A204.1 (cell line): ENCODE measurements around the gene INPP5A.

Experiments used
- FAIRE-seq: peaks from 2 replicates; lab custom pipeline; 2012; peaks lifted over from hg19 to GRCh38; lab: Jason Lieb, UNC

INPP5A gene

DNA sequence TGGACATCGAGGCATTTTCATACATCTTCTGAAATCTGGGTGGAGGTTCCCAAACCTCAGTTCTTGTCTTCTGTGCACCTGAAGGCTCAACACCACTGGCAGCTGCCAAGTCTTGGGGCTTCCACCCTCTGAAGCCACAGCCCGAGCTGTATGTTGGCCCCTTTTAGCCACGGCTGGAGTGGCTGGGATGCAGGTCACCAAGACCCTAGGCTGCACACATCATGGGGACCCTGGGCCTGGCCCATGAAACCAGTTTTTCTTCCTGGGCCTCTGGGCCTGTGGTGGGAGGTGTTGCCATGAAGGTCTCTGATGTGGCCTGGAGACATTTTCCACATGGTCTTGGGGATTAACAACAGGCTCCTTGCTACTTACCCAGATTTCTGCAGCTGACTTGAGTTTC is 62.1 kb downstream of the INPP5A start:
- no peak for FAIRE-seq

DNA sequence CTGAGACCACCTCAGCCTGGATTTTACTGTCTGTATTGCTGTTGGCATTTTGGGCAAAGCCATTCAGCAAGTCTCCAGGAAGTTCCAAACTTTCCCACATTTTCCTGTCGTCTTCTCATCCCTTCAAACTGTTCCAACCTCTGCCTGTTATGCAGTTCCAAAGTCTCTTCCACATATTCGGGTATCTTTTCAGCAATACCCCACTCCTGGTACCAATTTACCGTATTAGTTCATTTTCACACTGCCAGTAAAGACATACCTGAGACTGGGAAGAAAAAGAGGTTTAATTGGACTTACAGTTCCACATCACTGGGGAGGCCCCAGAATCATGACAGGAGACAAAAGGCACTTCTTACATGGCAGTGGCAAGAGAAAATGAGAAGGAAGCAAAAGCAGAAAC is 62.8 kb downstream of the INPP5A start:
- no peak for FAIRE-seq

DNA sequence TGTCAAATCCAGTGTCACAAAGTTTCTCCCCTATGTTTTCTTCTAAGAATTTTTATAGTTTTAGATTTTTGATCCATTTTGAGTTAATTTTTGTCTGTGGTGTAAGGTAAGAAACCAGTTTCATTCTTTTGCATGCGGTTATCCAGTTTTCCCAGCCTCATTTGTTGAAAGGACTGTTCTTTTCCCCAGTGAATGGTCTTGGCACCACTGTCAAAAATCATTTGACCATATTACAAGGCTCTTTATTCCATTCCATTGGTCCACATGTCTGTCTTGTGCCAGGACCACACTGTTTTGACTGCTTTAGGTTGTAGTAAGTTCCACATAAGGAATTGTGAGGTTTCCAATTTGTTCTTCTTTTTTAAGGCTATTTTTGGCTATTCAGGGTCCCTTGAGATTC is 64.0 kb downstream of the INPP5A start:
- FAIRE-seq, result no peak

DNA sequence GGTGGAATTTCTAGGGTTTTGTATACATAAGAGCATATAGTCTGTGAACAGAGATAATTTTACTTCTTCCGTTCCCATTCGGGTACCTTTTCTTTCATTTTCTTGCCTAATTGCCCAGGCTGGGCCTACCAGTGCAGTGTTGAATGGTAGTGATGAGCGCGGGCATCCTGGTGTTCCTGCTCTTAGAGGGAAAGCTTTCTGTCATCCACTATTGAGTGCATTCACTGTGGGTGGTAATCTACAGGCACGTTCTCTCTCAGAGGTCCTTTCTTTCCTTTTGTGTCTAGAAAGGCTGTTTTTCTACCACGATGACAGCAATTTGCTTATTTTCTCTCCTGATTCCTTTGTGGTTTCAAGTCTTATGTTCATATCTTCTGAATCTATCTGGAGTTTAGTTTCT is 65.0 kb downstream of the INPP5A start:
- FAIRE-seq, result no peak

DNA sequence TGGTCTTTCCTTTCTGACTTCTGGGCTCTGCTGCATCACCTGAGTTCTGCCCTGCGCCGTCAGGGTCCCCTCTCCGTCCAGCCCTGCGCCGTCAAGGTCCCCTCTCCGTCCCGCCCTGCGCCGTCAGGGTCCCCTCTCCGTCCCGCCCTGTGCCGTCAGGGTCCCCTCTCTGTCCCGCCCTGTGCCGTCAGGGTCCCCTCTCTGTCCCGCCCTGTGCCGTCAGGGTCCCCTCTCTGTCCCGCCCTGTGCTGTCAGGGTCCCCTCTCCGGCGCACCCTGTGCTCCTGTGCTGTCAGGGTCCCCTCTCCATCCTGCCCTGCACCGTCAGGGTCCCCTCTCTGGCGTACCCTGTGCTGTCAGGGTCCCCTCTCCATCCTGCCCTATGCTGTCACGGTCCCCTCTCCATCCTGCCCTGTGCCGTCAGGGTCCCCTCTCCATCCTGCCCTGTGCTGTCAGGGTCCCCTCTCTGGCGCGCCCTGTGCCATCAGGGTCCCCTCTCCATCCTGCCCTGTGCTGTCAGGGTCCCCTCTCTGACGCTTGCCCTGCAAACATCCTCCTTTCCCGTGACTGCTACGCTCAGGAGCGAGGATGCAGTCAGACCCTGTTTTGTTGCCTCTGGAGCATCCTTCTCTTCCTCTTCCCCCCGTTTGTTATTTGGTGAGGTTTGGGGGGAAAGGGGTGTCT is 66.4 kb downstream of the INPP5A start:
- FAIRE-seq, result no peak

DNA sequence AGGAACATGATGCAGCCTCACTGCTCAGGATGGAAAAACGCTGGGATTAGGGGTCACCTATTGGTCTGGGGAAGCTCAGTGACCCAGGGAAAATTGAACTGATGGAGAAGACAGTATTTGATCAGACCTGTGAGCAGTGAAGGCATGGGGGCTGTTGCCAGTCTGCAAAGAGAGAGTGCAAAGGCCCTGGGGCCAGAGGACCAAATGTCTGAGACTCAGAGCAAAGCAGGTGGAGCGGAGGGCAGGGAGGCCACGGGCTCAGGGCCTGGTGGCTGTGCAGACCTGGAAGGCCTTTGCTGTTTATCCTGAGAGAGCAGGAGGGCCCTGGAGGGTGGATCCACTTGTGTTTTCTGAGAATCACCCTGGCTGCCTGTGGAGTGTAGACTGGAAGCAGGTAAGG is 67.1 kb downstream of the INPP5A start:
- no peak for FAIRE-seq

DNA sequence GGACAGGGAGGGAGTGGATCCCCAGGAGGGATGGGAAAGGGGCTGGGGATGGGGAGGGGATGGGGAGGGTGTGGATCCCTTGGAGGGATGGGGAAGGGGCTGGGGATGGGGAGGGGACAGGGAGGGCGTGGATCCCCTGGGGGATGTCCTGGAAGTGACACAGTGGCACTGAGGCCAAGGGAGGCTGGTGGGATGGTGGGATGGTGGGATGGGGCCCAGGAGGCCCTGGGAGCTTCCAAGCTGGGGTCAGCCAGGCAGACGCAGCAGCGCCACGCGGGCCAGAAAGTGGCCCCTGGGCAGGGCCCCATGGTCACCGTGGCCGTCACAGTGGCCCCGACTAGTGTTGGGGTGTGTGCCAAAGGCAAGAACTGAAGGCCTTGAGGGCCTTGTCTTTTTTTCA is 67.8 kb downstream of the INPP5A start:
- FAIRE-seq, result no peak

DNA sequence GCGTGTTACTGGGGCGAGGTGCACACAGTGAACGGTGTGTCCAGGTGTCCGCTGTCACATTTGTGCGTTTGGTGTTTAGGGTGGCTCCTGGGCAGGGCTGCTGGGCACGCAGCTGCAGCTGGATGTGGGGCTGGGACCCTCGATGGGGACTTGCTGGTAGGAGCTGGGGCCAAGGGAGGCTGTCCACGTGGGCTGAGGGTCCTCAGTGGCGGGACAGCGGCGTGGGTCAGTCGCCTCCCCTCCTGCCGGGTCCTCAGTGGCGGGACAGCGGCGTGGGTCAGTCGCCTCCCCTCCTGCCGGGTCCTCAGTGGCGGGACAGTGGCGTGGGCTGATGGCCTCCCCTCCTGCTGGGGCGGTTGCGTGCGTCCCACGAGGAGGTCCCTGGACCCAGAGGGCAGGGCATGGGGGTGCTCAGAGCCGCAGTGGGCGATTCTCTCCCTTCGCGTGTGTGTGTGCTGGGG is 68.5 kb downstream of the INPP5A start:
- no peak for FAIRE-seq

DNA sequence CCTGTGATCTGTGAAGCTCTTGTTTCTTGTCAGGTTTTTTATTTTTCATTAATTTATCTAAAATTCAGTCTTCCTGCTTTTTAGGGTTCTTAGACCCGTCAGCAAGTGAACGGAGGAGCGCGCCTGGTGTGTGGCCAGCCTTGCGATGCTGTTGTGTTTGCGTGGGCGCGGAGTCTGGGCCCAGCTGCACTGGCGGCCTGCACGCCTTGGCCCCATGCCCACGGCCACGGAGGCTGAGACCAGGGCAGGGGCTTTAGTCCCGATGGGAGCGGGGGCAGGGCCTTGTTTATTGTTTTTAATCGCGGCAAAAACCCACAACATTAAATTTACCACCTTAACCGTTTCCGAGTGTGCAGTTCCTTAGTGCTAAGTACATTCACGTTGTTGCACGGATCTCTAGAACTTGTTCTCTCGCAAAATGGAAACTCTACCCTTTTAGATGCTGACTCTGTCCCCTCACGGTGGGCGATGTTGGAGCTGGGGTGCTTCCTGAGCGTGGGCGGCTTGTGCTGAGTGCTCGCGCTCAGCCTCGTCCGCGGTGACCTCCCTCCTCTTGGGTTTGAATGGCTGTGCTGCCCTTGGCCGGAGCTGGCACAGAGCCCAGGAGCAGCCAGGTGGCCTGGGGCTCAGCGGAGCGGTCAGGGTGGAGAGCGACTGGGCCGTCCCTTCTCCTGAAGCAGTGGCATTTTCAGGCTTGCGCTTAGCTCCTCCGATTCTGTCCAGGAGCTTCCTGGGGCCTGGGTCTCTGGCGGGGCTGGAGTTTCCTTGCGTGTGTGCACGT is 69.1 kb downstream of the INPP5A start:
- no peak for FAIRE-seq

DNA sequence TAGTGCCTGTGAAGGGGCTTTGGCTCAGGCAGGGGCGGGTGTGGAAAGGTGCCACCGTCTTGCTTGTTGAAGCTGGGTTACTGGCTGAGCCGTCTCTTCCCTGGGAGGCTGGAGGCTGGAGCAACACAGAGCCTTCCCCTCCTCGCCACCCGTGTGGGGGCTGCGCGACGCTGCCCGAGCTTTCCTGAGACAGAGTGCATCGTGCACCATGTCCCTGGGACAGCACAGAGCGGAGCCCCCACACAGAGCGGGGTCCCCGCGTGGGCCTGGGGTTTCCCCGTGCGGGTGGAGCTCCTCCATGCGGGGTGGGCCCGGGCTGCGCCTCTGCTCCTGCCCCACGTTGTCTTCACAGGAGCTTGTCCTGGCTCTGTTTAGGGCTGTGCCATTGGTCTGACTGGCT is 69.9 kb downstream of the INPP5A start:
- no peak for FAIRE-seq

DNA sequence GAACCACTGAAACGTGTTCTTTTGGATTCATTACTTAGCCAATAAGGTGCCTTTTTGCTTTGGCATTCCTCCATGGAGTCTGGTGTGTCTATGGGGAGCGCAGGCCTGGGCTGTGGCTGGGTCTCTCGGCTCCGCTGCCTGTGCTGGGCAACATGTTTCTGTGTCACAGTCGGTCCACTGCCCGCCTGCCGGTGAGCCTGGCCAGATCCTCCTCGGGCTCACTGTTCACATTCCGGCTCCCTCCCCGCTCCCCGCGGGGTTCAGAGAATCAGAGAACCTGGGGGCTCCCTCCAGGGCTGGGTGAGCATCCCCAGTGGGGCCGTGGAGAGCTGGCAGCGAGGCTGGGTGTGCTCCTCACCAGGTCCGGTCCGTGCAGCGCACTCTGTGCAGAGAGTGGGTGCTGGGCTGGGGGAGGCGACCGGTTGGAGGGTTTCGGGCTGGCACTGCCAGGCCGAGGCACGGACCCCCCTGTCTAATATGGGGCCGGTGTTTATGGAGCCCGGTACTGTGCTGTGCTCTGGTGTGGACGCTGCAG is 70.4 kb downstream of the INPP5A start:
- FAIRE-seq, result no peak

DNA sequence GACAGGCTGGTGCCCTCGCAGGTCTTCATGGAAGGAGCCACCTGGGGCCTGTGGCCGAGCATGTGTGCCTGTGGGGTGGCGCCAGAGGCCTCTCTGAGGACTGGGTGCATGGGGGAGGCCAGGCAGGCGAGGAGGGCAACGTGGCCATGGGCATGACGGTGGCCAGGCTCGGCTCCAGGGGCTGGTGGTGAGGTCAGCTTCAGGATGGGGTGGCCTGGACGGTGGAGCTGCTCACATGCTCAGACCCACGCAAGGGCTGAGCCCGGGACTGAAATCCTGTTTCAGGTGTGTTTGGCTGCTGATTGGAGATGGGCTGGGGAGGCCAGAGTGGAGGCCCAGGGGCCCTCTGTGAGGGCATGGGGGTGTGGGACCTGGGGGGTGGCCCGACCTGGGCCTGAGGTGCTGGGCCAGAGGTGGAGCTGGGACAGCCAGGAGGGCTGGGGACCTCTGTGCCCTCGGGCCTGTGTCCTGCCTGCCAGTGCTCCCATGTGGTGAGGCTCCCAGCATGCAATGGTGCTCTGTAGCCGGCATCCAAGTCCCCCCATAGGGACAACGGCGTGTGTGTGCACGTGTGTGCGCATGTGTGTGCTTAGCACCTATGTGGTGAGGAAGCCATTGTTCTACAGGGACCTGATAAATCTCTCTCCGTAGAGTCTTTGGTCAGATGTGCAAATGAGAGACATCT is 71.1 kb downstream of the INPP5A start:
- no peak for FAIRE-seq

DNA sequence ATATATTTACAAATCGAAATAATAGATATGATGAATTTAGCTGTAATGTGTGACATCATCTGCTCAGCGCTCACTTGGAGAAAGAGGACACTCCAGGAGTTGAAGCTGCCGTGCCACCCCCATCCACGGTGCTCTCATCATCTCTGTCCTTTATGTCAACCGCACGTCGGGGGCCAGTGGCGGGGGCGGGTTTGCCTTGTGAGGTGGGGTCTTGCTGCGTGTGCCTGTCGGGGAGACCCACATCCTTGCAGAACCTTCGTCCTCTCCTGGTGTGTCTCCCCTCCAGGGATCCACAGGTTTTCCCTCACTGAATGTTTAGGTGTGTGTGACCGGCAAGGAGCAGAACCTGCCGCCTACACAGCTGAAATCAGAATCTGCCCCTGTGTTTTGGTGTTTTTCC is 71.6 kb downstream of the INPP5A start:
- FAIRE-seq, result no peak

DNA sequence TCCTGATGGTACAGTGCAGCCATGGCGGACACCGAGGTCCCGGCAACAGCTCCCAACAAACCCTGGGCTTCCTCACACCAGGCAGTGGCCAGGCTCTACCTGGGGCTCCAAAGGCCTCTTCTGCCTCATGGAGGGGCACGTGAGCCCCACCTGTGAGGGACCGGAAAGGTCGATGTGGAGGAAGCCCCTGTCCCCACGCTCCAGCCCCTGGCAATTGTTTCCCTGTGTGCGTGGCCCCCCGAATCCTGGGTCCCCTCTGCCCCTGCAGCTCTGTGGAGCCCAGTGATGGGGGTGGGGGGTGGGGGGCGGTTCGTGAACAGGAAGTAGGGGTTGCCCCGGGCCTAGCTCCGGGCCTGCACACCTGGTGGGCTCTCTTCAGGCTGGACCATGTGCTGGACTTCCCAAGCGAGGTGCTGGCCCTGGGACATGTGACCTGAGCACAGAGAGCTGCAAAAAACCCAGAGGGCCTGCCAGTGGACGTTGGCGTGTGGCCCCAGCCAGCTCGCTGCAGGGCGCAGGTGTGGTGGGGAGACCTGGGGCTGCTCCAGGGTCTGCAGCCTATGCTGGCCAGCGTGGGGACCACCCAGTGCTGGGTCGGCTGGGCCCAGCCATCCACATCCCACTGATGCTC is 72.6 kb downstream of the INPP5A start:
- no peak for FAIRE-seq

DNA sequence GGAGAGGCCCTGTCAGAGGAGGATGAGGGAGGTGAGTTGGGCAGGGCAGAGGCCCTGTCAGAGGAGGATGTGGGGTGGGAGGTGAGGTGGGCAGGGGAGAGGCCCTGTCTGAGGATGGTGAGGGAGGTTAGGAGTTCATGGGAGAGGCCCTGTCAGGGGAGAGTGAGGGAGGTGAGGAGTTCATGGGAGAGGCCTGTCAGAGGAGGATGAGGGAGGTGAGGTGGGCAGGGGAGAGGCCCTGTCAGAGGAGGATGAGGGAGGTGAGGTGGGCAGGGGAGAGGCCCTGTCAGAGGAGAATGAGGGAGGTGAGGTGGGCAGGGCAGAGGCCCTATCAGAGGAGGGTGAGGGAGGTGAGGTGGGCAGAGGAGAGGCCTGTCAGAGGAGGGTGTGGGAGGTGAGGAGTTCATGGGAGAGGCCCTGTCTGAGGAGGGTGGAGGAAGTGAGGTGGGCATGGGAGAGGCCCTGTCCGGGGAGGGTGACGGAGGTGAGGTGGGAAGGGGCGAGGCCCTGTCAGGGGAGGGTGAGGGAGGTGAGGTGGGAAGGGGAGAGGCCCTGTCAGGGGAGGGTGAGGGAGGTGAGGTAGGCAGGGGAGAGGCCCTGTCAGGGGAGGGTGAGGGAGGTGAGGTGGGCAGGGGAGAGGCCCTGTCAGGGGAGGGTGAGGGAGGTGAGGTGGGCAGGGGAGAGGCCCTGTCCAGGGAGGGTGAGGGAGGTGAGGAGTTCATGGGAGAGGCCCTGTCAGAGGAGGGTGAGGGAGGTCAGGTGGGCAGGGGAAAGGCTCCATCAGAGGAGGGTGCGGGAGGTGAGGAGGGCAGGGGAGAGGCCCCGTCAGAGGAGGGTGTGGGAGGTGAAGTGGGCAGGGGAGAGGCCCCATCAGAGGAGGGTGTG is 73.7 kb downstream of the INPP5A start:
- FAIRE-seq, result no peak

DNA sequence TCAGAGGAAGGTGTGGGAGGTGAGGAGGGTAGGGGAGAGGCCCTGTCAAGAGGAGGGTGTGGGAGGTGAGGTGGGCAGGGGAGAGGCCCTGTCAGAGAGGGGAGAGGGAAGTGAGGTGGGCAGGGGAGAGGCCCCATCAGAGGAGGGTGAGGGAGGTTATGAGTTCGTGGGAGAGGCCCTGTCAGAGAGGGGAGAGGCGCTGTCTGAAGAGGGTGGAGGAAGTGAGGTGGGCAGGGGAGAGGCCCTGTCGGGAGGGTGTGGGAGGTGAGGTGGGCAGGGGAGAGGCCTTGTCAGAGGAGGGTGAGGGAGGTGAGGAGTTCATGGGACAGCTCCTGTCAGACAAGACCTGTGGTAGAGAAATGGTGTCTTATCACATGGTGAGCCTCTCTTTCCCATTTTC is 74.4 kb downstream of the INPP5A start:
- FAIRE-seq, result no peak

DNA sequence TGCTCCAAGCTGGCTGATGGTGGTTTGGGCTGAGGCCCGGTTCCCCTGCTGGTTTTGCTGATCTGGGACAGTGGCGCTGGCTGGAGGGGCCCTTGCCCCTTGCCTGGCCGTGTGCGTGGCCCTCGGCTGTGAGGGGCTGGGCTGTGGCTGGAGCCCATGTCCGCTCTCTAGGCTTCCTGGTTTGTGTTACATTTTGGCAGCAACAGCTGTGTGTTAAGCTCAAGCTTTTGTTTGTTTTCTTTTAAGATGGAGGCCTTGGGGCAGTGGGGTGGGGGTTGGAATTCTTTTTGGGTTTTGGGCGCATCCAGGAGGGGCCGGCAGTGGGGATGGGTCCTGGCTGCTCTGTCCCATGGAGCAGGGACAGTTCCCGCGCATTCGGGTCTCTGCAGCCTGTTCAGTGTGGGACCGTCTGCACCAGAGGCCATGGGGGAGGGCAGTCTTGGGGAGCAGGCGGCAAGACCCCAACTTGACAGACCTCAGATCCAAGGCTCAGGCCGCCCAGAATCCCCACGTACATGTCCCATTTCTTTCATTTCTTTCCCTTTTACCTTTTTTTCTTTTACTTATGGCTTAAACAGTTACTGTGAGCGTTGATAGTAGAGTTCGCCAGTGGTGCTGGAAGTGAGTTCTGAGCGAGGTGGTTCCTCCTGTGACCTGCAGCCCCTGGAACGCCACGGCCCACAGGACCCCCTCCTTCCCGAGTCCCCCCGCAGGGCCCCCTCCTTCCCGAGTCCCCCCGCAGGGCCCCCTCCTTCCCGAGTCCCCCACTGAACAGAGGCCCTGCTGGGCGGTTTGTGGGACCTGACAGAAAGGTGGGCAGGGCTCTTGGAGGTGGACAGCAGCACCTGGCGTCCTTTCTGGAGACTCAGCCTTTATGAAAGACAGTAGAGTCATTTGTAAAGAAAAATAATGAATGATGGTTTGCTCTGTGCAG is 75.3 kb downstream of the INPP5A start:
- no peak for FAIRE-seq

DNA sequence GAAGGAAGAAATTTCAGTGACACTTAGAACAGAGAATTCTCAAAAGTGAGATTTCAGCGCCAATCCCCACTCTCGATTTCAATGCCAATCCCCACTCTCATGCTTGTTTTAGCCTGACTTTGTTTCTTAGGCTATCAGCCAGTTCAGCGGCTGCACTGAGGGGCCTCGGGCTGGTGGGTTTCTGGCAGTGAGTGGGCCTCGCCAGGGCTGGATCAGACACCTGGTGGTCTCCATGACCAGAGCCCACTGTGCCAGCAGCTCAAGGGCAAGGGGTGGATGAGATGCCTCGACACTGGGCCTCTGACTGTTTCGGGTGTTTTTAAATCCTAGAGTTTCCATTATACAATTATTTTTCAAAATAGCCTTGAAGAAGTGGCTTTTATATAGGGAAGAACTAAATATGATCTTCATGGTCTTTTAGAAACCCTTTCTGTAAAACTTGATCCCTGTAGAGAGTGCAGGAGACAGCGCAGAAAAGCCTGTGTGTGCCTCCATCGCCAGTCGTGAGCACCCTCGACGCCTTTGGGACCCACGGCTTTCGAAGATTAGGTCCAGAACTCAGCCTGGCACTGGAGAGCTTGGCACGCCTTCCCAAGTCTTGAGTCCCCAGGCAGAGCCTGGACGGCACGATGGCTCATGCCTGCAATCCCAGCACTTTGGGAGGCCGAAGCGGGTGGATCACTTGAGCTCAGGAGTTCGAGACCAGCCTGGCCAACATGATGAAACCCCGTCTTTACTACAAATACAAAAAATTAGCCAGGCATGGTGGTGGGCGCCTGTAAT is 76.2 kb downstream of the INPP5A start:
- no peak for FAIRE-seq
